Esophagus (tissue), 2 donors: Measurements from ENCODE around the gene KCNS3. TPM values are rescaled to one million over a fixed set of nuclear protein-coding genes. Genes with fewer than 3 reads are reported as not detected.

ENCODE experiments used
- H3K27ac ChIP-seq, 2 donors: one replicate each; pipeline ENCODE4 v1.5.1; 2013; ENCODE audit warnings: low read depth in 2 of 2, mild to moderate bottlenecking in 2 of 2, inconsistent platforms in 1 of 2, low read length in 1 of 2, moderate library complexity in 1 of 2
- H3K27me3 ChIP-seq, 2 donors: one replicate each; pipeline ENCODE4 v1.6.1; 2013; ENCODE audit warnings: low read length in 2 of 2, control low read depth in 1 of 2, mild to moderate bottlenecking in 1 of 2; ENCODE audit not compliant: insufficient read depth in 2 of 2, control insufficient read depth in 1 of 2
- H3K36me3 ChIP-seq, 2 donors: one replicate each; pipeline ENCODE4 v1.6.1; 2013; ENCODE audit warnings: low read length in 1 of 2; ENCODE audit not compliant: control insufficient read depth in 2 of 2, insufficient read depth in 2 of 2
- H3K4me1 ChIP-seq, 2 donors: one replicate each; pipeline ENCODE4 v1.6.1; 2013; ENCODE audit warnings: low read length in 1 of 2; ENCODE audit not compliant: control insufficient read depth in 2 of 2, insufficient read depth in 2 of 2
- H3K4me3 ChIP-seq, 2 donors: one replicate each; pipeline ENCODE4 v1.5.1; 2013; ENCODE audit warnings: low read length in 2 of 2, mild to moderate bottlenecking in 2 of 2, low read depth in 1 of 2, moderate library complexity in 1 of 2
- H3K9me3 ChIP-seq, 2 donors: one replicate each; pipeline ENCODE4 v1.6.1; 2013; ENCODE audit warnings: mild to moderate bottlenecking in 2 of 2, low read depth in 1 of 2, low read length in 1 of 2, moderate library complexity in 1 of 2; ENCODE audit not compliant: control insufficient read depth in 2 of 2, insufficient read depth in 1 of 2
- WGBS, 2 donors: extraction: QIAGEN DNeasy Blood & Tissue Kit; methylation state at CpG; one replicate each; pipeline ENCODE4 v1.1.7; 2013; 5-methylcytosine and 5-hydroxymethylcytosine counted together
- polyA plus RNA-seq, 2 donors: library from polyadenylated mRNA; stranded (reverse); fragments of 200-250 nt; gene quantifications; one replicate each; pipeline ENCODE4 v1.2.3, GENCODE V29; 2013
- donor health status: healthy with polysubstance abuse.
- donor health status: Bipolar disorder and iron deficiency.

Gene KCNS3
- polyA plus RNA-seq, 2 donors: 2.9 to 3.8 TPM

GRCh38 chr2:17901246-17901645 lies 22.8 kb downstream of the KCNS3 start:
- H3K27me3 ChIP-seq: no peaks in the 10 kb centered on the region
- H3K4me1 ChIP-seq: no peaks in the 10 kb centered on the region
- H3K36me3 ChIP-seq: no peaks in the 10 kb centered on the region
- H3K4me3 ChIP-seq: no peak overlapping the region
- WGBS, 2 donors: 25 to 29% methylated on average over 5 of the region's 5 CpGs
- H3K9me3 ChIP-seq: no peaks in the 10 kb centered on the region
- no peak overlapping the region for H3K27ac ChIP-seq

GRCh38 chr2:17910980-17911379 lies 32.5 kb downstream of the KCNS3 start:
- H3K4me1 ChIP-seq: no peaks in the 10 kb centered on the region
- H3K4me3 ChIP-seq: no peak overlapping the region
- H3K27me3 ChIP-seq: no peaks in the 10 kb centered on the region
- WGBS, 2 donors: 66 to 78% methylated on average over 5 of the region's 5 CpGs
- H3K36me3 ChIP-seq: no peaks in the 10 kb centered on the region
- no peak overlapping the region for H3K27ac ChIP-seq
- H3K9me3 ChIP-seq: no peaks in the 10 kb centered on the region

GRCh38 chr2:17911491-17912260 lies 33.2 kb downstream of the KCNS3 start:
- no peak overlapping the region for H3K27ac ChIP-seq
- WGBS, 2 donors: 53 to 55% methylated on average over 5 of the region's 5 CpGs
- peaks cover 0 to 2% of the 10 kb centered on the region in 2 donors for H3K4me1 ChIP-seq

GRCh38 chr2:17912266-17912691 lies 33.8 kb downstream of the KCNS3 start:
- 68 to 71% methylated on average over 5 of the region's 5 CpGs for WGBS, 2 donors
- H3K27me3 ChIP-seq: no peaks in the 10 kb centered on the region
- H3K27ac ChIP-seq: no peak overlapping the region
- no peak overlapping the region for H3K4me3 ChIP-seq
- no peaks in the 10 kb centered on the region for H3K36me3 ChIP-seq
- H3K9me3 ChIP-seq: no peaks in the 10 kb centered on the region
- peaks cover 0 to 2% of the 10 kb centered on the region in 2 donors for H3K4me1 ChIP-seq

More at GRCh38 chr2:17911491-17912260, 33.2 kb downstream of the KCNS3 start:
- Histone ChIP-seq H3K9me3 (no peaks in the 10 kb centered on the region), H3K36me3 (no peaks in the 10 kb centered on the region), H3K4me3 (no peak overlapping the region), H3K27me3 (no peaks in the 10 kb centered on the region)

GRCh38 chr2:17915099-17915498 lies 36.6 kb downstream of the KCNS3 start:
- Histone ChIP-seq H3K36me3 (no peaks in the 10 kb centered on the region), H3K4me1 (peaks cover 0 to 2% of the 10 kb centered on the region in 2 donors), H3K9me3 (no peaks in the 10 kb centered on the region), H3K4me3 (no peak overlapping the region), H3K27ac (no peak overlapping the region), H3K27me3 (no peaks in the 10 kb centered on the region)
- 28 to 29% methylated on average over 3 of the region's 3 CpGs for WGBS, 2 donors

GRCh38 chr2:17915811-17916518 lies 37.5 kb downstream of the KCNS3 start:
- H3K27ac ChIP-seq: no peak overlapping the region
- WGBS, 2 donors: 73 to 79% methylated on average over 1 of the region's 1 CpG
- H3K4me1 ChIP-seq: peaks cover 0 to 2% of the 10 kb centered on the region in 2 donors
- no peaks in the 10 kb centered on the region for H3K27me3 ChIP-seq
- no peaks in the 10 kb centered on the region for H3K36me3 ChIP-seq
- H3K9me3 ChIP-seq: no peaks in the 10 kb centered on the region
- no peak overlapping the region for H3K4me3 ChIP-seq

- Histone ChIP-seq H3K4me3 (no peak overlapping the region), H3K36me3 (no peaks in the 10 kb centered on the region), H3K27me3 (no peaks in the 10 kb centered on the region), H3K4me1 (peaks cover 0 to 2% of the 10 kb centered on the region in 2 donors), H3K27ac (no peak overlapping the region), H3K9me3 (no peaks in the 10 kb centered on the region)
Measured at GRCh38 chr2:17916584-17916983, 38.1 kb downstream of the KCNS3 start.

GRCh38 chr2:17918789-17919188 lies 40.3 kb downstream of the KCNS3 start:
- Histone ChIP-seq H3K9me3 (no peaks in the 10 kb centered on the region), H3K27me3 (no peaks in the 10 kb centered on the region), H3K27ac (no peak overlapping the region), H3K36me3 (no peaks in the 10 kb centered on the region), H3K4me3 (no peak overlapping the region), H3K4me1 (peaks cover 0 to 2% of the 10 kb centered on the region in 2 donors)
- 34 to 36% methylated on average over 1 of the region's 1 CpG for WGBS, 2 donors

GRCh38 chr2:17930773-17931172 lies 52.3 kb downstream of the KCNS3 start:
- 81 to 87% methylated on average over 4 of the region's 4 CpGs for WGBS, 2 donors

More at GRCh38 chr2:17930773-17931172, 52.3 kb downstream of the KCNS3 start:
- Histone ChIP-seq H3K4me3 (no peak overlapping the region), H3K4me1 (peaks cover 0 to 4% of the 10 kb centered on the region in 2 donors), H3K27ac (no peak overlapping the region), H3K36me3 (peaks cover 0 to 6% of the 10 kb centered on the region in 2 donors), H3K9me3 (peaks cover 0 to 4% of the 10 kb centered on the region in 2 donors), H3K27me3 (no peaks in the 10 kb centered on the region)
